Endodermal cell (in vitro differentiated cells): ENCODE measurements around the gene ACBD3. TPM values are rescaled to one million over a fixed set of nuclear protein-coding genes. Genes with fewer than 3 reads are reported as not detected.

Source experiments
- DNase-seq: peaks from one replicate; pipeline ENCODE4 v3.0.0-alpha.2; 2017
- H3K27ac ChIP-seq: 2 replicates; pipeline ENCODE4 v1.5.1; 2013; ENCODE audit warnings: mild to moderate bottlenecking, low read depth, low read length, moderate library complexity
- H3K27me3 ChIP-seq: 2 replicates; pipeline ENCODE4 v1.6.1; 2013; ENCODE audit warnings: mild to moderate bottlenecking, low read length, moderate library complexity; ENCODE audit not compliant: insufficient read depth, control insufficient read depth, poor library complexity, severe bottlenecking
- H3K36me3 ChIP-seq: 2 replicates; pipeline ENCODE4 v1.7.0; 2013; ENCODE audit warnings: mild to moderate bottlenecking, low read length, moderate library complexity; ENCODE audit not compliant: control insufficient read depth, insufficient read depth
- H3K4me1 ChIP-seq: one replicate; pipeline ENCODE4 v1.7.0; 2013; ENCODE audit warnings: low read length; ENCODE audit not compliant: control insufficient read depth, insufficient read depth
- H3K4me3 ChIP-seq: 2 replicates; pipeline ENCODE4 v1.5.1; 2013; ENCODE audit warnings: mild to moderate bottlenecking, low read length, moderate library complexity
- H3K9ac ChIP-seq: 2 replicates; pipeline ENCODE4 v1.6.1; 2013; ENCODE audit warnings: mild to moderate bottlenecking, low read length, moderate library complexity; ENCODE audit not compliant: poor library complexity, severe bottlenecking; ENCODE audit errors: extremely low read depth
- H3K9me3 ChIP-seq: 2 replicates; pipeline ENCODE4 v1.6.1; 2013; ENCODE audit warnings: mild to moderate bottlenecking, low read length, moderate library complexity; ENCODE audit not compliant: control insufficient read depth
- H3K27ac Mint-ChIP-seq: 2 replicates; pipeline ENCODE4 v1.8.0; 2020; ENCODE audit warnings: mixed read lengths
- H3K27me3 Mint-ChIP-seq: 2 replicates; pipeline ENCODE4 v1.8.0; 2021; ENCODE audit warnings: mild to moderate bottlenecking, mixed read lengths; ENCODE audit not compliant: insufficient read depth
- H3K36me3 Mint-ChIP-seq: 2 replicates; pipeline ENCODE4 v1.8.0; 2020; ENCODE audit warnings: low read depth, mixed read lengths
- H3K4me1 Mint-ChIP-seq: 2 replicates; pipeline ENCODE4 v1.8.0; 2020; ENCODE audit warnings: mixed read lengths
- H3K4me3 Mint-ChIP-seq: 2 replicates; pipeline ENCODE4 v1.8.0; 2020; ENCODE audit warnings: mild to moderate bottlenecking, moderate library complexity, mixed read lengths
- H3K9me3 Mint-ChIP-seq: 2 replicates; pipeline ENCODE4 v1.8.0; 2020; ENCODE audit warnings: mild to moderate bottlenecking, mixed read lengths
- CTCF ChIP-seq: fragments of 200-600 bp; sonication (generic); conservative IDR thresholded peaks from 2 replicates; pipeline ENCODE4 v1.5.0; 2021; ENCODE audit warnings: antibody characterized with exemption, mild to moderate bottlenecking
- WGBS, 2 experiments: methylation state at CpG; one replicate each; pipeline versions ENCODE4 v1.1.5 to v1.1.7; 2013; ENCODE audit warnings: missing lambda C conversion rate in 2 of 2, mixed read lengths in 1 of 2; ENCODE audit not compliant: insufficient coverage in 1 of 2, insufficient read length in 1 of 2; 5-methylcytosine and 5-hydroxymethylcytosine counted together
- total RNA-seq, 2 donors: library from RNA; stranded (reverse); fragmentation: NEBNext Ultra II Directional in 1 of 2; extraction: Animal tissue kit (Norgen Biotek cat#: 25700) in 1 of 2; gene quantifications; 2 replicates in 1 of 2; 3 replicates in 1 of 2; pipeline ENCODE4 v1.2.1, GENCODE V29; 2021

Gene ACBD3
- total RNA-seq, 2 donors from 2014 or later, result 34.8 to 48.0 TPM

GRCh38 chr1:226164154-226164553 is 22.4 kb downstream of the ACBD3 start:
- H3K36me3 ChIP-seq, result peaks cover 68% of the 10 kb centered on the region
- H3K4me1 Mint-ChIP-seq, result no peaks in the 10 kb centered on the region
- no peak overlapping the region for H3K4me3 ChIP-seq
- TF ChIP-seq CTCF, result no peak
- no peaks in the 10 kb centered on the region for H3K27me3 Mint-ChIP-seq
- H3K9me3 ChIP-seq, result no peaks in the 10 kb centered on the region
- no peak overlapping the region for H3K27ac ChIP-seq
- no peak for DNase-seq
- no peak overlapping the region for H3K27ac Mint-ChIP-seq
- H3K4me3 Mint-ChIP-seq, result no peak overlapping the region
- WGBS, 2 experiments, result 96% methylated on average over 1 of the region's 1 CpG; no CpG with 5 or more reads in 1 of the 2 experiments
- H3K9ac ChIP-seq, result no peak overlapping the region
- peaks cover 2% of the 10 kb centered on the region for H3K9me3 Mint-ChIP-seq
- peaks cover 51% of the 10 kb centered on the region for H3K36me3 Mint-ChIP-seq
- no peaks in the 10 kb centered on the region for H3K4me1 ChIP-seq
- H3K27me3 ChIP-seq, result no peaks in the 10 kb centered on the region

- Histone ChIP-seq H3K27me3 (no peaks in the 10 kb centered on the region), H3K4me3 (no peak overlapping the region), H3K4me1 (no peaks in the 10 kb centered on the region), H3K36me3 (peaks cover 80% of the 10 kb centered on the region), H3K27ac (no peak overlapping the region), H3K9ac (no peak overlapping the region), H3K9me3 (no peaks in the 10 kb centered on the region)
- DNase-seq, result no peak
- Mint-ChIP-seq H3K4me1 (no peaks in the 10 kb centered on the region), H3K9me3 (no peaks in the 10 kb centered on the region), H3K27me3 (no peaks in the 10 kb centered on the region), H3K27ac (no peak overlapping the region), H3K36me3 (peaks cover 59% of the 10 kb centered on the region), H3K4me3 (no peak overlapping the region)
- TF ChIP-seq CTCF, result no peak
- 93 to 97% methylated on average over 6 of the region's 8 CpGs for WGBS, 2 experiments
These were observed 23.6 kb downstream of the ACBD3 start for GRCh38 chr1:226162898-226163297.

GRCh38 chr1:226158983-226159382 is 27.6 kb downstream of the ACBD3 start:
- Histone ChIP-seq H3K9me3 (no peaks in the 10 kb centered on the region), H3K36me3 (peaks cover 89% of the 10 kb centered on the region), H3K4me3 (no peak overlapping the region), H3K27me3 (no peaks in the 10 kb centered on the region), H3K9ac (no peak overlapping the region), H3K4me1 (no peaks in the 10 kb centered on the region), H3K27ac (no peak overlapping the region)
- no peaks in the 10 kb centered on the region for H3K9me3 Mint-ChIP-seq
- TF ChIP-seq CTCF, result no peak
- no peak for DNase-seq
- H3K36me3 Mint-ChIP-seq, result peaks cover 72% of the 10 kb centered on the region
- no peak overlapping the region for H3K4me3 Mint-ChIP-seq
- no peak overlapping the region for H3K27ac Mint-ChIP-seq
- no peaks in the 10 kb centered on the region for H3K27me3 Mint-ChIP-seq
- no peaks in the 10 kb centered on the region for H3K4me1 Mint-ChIP-seq
- 95 to 98% methylated on average over 6 to 7 of the region's 7 CpGs for WGBS, 2 experiments
